ENCODE results near the gene SCRT2.

SCRT2 gene

GRCh38 chr20:677957-678356, 2.4 kb upstream of the SCRT2 start:
- TF ChIP-seq CTCF (IDR thresholded peaks at IDR 0.05; ENCODE audit: borderline replicate concordance, extremely low read depth, low read length, poor library complexity, severe bottlenecking) (no peak), EZH2 (IDR thresholded peaks at IDR 0.05; ENCODE audit: borderline replicate concordance, low read depth, low read length, severe bottlenecking) (no peak)
- 0 out of 2 replicates have a peak, but pooled peaks cover 2% of the 10 kb centered on the region for H4K20me1 ChIP-seq (ENCODE audit: insufficient read depth, low read length)
- H3K4me2 ChIP-seq (ENCODE audit: insufficient read depth, low read length) = no peak overlapping the region
- no peaks in the 10 kb centered on the region for H3K4me1 ChIP-seq (ENCODE audit: insufficient read depth, low read length)
- no peak overlapping the region for H3K27ac ChIP-seq (ENCODE audit: low read length)
- DNase-seq (no peak), ATAC-seq (ENCODE audit: insufficient read depth, low read depth) (no peak)
- no peak overlapping the region for H3K9ac ChIP-seq (ENCODE audit: low read depth, low read length)
- no peak overlapping the region for H2AFZ ChIP-seq (ENCODE audit: low read depth, low read length)
- no peak overlapping the region for H3K4me3 ChIP-seq (ENCODE audit: low read depth in 1 of 2, low read length in 2 of 2)
- no peaks in the 10 kb centered on the region for H3K79me2 ChIP-seq (ENCODE audit: insufficient read depth, low read length)
- H3K9me3 ChIP-seq (ENCODE audit: insufficient read depth, low read length, severe bottlenecking) = no peaks in the 10 kb centered on the region
- H3K36me3 ChIP-seq (ENCODE audit: insufficient read depth, low read length) = no peaks in the 10 kb centered on the region
- H3K27me3 ChIP-seq (ENCODE audit: insufficient read depth, low read length, poor library complexity) = peaks cover 10% of the 10 kb centered on the region

GRCh38 chr20:676967-677366, 1.4 kb upstream of the SCRT2 start:
- no peak for TF ChIP-seq EZH2 (IDR thresholded peaks at IDR 0.05; ENCODE audit: borderline replicate concordance, low read depth, low read length, severe bottlenecking)
- no peak for TF ChIP-seq CTCF (IDR thresholded peaks at IDR 0.05; ENCODE audit: borderline replicate concordance, extremely low read depth, low read length, poor library complexity, severe bottlenecking)
- DNase-seq = no peak
- no peak overlapping the region for H3K4me3 ChIP-seq (ENCODE audit: low read depth in 1 of 2, low read length in 2 of 2)

GRCh38 chr20:676315-676937, 824 bp upstream of the SCRT2 start:
- H3K9ac ChIP-seq (ENCODE audit: low read depth, low read length) = no peak overlapping the region
- H3K36me3 ChIP-seq (ENCODE audit: insufficient read depth, low read length) = no peaks in the 10 kb centered on the region
- H3K27me3 ChIP-seq (ENCODE audit: insufficient read depth, low read length, poor library complexity) = peaks cover 22% of the 10 kb centered on the region
- no peaks in the 10 kb centered on the region for H3K4me1 ChIP-seq (ENCODE audit: insufficient read depth, low read length)
- no peak overlapping the region for H3K4me2 ChIP-seq (ENCODE audit: insufficient read depth, low read length)
- H3K9me3 ChIP-seq (ENCODE audit: insufficient read depth, low read length, severe bottlenecking) = no peaks in the 10 kb centered on the region
- H4K20me1 ChIP-seq (ENCODE audit: insufficient read depth, low read length) = 0 out of 2 replicates have a peak, but pooled peaks cover 2% of the 10 kb centered on the region
- H3K27ac ChIP-seq (ENCODE audit: low read length) = no peak overlapping the region
- TF ChIP-seq CTCF (IDR thresholded peaks at IDR 0.05; ENCODE audit: borderline replicate concordance, extremely low read depth, low read length, poor library complexity, severe bottlenecking) = no peak
- no peak for TF ChIP-seq EZH2 (IDR thresholded peaks at IDR 0.05; ENCODE audit: borderline replicate concordance, low read depth, low read length, severe bottlenecking)
- no peak for DNase-seq
- no peak overlapping the region for H3K4me3 ChIP-seq (ENCODE audit: low read depth in 1 of 2, low read length in 2 of 2)
- no peaks in the 10 kb centered on the region for H3K79me2 ChIP-seq (ENCODE audit: insufficient read depth, low read length)
- no peak overlapping the region for H2AFZ ChIP-seq (ENCODE audit: low read depth, low read length)
- ATAC-seq (ENCODE audit: insufficient read depth, low read depth) = no peak

More at GRCh38 chr20:676967-677366, 1.4 kb upstream of the SCRT2 start:
- H3K4me1 ChIP-seq (ENCODE audit: insufficient read depth, low read length) = no peaks in the 10 kb centered on the region
- H4K20me1 ChIP-seq (ENCODE audit: insufficient read depth, low read length) = 0 out of 2 replicates have a peak, but pooled peaks cover 2% of the 10 kb centered on the region
- no peak overlapping the region for H3K9ac ChIP-seq (ENCODE audit: low read depth, low read length)
- no peak for ATAC-seq (ENCODE audit: insufficient read depth, low read depth)
- no peaks in the 10 kb centered on the region for H3K36me3 ChIP-seq (ENCODE audit: insufficient read depth, low read length)
- H3K27me3 ChIP-seq (ENCODE audit: insufficient read depth, low read length, poor library complexity) = peaks cover 17% of the 10 kb centered on the region
- H3K27ac ChIP-seq (ENCODE audit: low read length) = no peak overlapping the region
- H3K79me2 ChIP-seq (ENCODE audit: insufficient read depth, low read length) = no peaks in the 10 kb centered on the region
- no peak overlapping the region for H3K4me2 ChIP-seq (ENCODE audit: insufficient read depth, low read length)
- H2AFZ ChIP-seq (ENCODE audit: low read depth, low read length) = no peak overlapping the region
- no peaks in the 10 kb centered on the region for H3K9me3 ChIP-seq (ENCODE audit: insufficient read depth, low read length, severe bottlenecking)

All from DND-41 (cell line).